ENCODE measurements around the gene NMT1. TPM values are rescaled to one million over a fixed set of nuclear protein-coding genes. Genes with fewer than 3 reads are reported as not detected.

Gene NMT1
- total and polyA plus RNA-seq, 2 of the 13 experiments (the other 11 are each of a cell fraction or from before 2014, with no cell fraction given), result 75.7 to 142 TPM

- TF ChIP-seq ZBTB44 (CRISPR knock-in tag; IDR thresholded peaks at IDR 0.05) (no peak), FOXM1 (CRISPR knock-in tag; IDR thresholded peaks at IDR 0.05) (no peak), SRY (CRISPR knock-in tag; IDR thresholded peaks at IDR 0.05) (no peak), NR2F6 (IDR thresholded peaks at IDR 0.05) (no peak), NR2F6 (CRISPR knock-in tag; IDR thresholded peaks at IDR 0.05) (no peak), ZNF260 (CRISPR knock-in tag; IDR thresholded peaks at IDR 0.05; ENCODE audit: borderline replicate concordance, low read depth) (no peak), ZNF792 (CRISPR knock-in tag; IDR thresholded peaks at IDR 0.05) (no peak), NFYC (CRISPR knock-in tag; IDR thresholded peaks at IDR 0.05) (no peak)
- TF ChIP-seq, protein P1, sequence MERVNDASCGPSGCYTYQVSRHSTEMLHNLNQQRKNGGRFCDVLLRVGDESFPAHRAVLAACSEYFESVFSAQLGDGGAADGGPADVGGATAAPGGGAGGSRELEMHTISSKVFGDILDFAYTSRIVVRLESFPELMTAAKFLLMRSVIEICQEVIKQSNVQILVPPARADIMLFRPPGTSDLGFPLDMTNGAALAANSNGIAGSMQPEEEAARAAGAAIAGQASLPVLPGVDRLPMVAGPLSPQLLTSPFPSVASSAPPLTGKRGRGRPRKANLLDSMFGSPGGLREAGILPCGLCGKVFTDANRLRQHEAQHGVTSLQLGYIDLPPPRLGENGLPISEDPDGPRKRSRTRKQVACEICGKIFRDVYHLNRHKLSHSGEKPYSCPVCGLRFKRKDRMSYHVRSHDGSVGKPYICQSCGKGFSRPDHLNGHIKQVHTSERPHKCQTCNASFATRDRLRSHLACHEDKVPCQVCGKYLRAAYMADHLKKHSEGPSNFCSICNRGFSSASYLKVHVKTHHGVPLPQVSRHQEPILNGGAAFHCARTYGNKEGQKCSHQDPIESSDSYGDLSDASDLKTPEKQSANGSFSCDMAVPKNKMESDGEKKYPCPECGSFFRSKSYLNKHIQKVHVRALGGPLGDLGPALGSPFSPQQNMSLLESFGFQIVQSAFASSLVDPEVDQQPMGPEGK (CRISPR knock-in tag; IDR thresholded peaks at IDR 0.05), result no peak
- TF ChIP-seq, protein P2, sequence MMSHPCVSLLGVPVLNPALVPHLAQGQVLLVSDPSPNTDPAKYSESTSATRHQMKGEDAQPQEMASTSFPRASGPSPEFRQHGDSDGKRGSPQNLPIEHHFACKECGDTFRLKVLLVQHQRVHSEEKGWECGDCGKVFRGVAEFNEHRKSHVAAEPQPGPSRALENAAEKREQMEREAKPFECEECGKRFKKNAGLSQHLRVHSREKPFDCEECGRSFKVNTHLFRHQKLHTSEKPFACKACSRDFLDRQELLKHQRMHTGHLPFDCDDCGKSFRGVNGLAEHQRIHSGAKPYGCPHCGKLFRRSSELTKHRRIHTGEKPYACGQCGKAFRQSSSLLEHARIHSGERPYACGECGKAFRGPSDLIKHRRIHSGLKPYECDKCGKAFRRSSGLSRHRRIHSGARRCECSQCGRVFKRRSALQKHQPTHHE (CRISPR knock-in tag; IDR thresholded peaks at IDR 0.05; ENCODE audit: borderline replicate concordance), result no peak
Observed at GRCh38 chr17:45115871-45116270, 54.8 kb downstream of the NMT1 start (continued).

Data from HepG2 (cell line).